K562 (cell line): ENCODE results near the gene PTPRT.

Experiments
- EHMT2 ChIP-seq: fragments of 450-650 bp; IDR thresholded peaks from 2 replicates; pipeline ENCODE4 v1.6.1; 2018; ENCODE audit warnings: antibody characterized with exemption
- ELK1 ChIP-seq: sonication (generic); formaldehyde crosslinking; IDR thresholded peaks from 2 replicates; pipeline ENCODE4 v1.8.1; 2022; ENCODE audit warnings: missing genetic modification reagents
- ESRRA ChIP-seq: fragments of 450-650 bp; IDR thresholded peaks from 2 replicates; pipeline ENCODE4 v1.6.1; 2014; ENCODE audit warnings: low read depth, mild to moderate bottlenecking, moderate library complexity, borderline replicate concordance
- GABPB1 ChIP-seq: sonication (generic); formaldehyde crosslinking; IDR thresholded peaks from 2 replicates; pipeline ENCODE4 v1.8.0; 2022; ENCODE audit warnings: mild to moderate bottlenecking, missing genetic modification reagents
- POLR2AphosphoS5 ChIP-seq: IDR thresholded peaks from 2 replicates; pipeline ENCODE4 v1.6.1; 2011; ENCODE audit warnings: mild to moderate bottlenecking, low read depth, low read length, moderate library complexity; ENCODE audit not compliant: control insufficient read depth, insufficient read depth
- THRB ChIP-seq: fragments of 450-650 bp; formaldehyde crosslinking; conservative IDR thresholded peaks from 2 replicates; pipeline ENCODE4 v1.4.0; 2022; ENCODE audit warnings: mild to moderate bottlenecking, missing genetic modification characterization
- U2AF1 ChIP-seq: fragments of 200-400 bp; formaldehyde crosslinking; optimal IDR thresholded peaks from 2 replicates; pipeline ENCODE3; 2017; ENCODE audit warnings: mild to moderate bottlenecking, low read depth, low read length, moderate library complexity
- ZBTB11 ChIP-seq, 3 experiments: fragments of 200-800 bp in 1 of 3; fragments of 250-450 bp in 1 of 3; fragments of 450-650 bp in 1 of 3; sonication (Bioruptor Pico) in 1 of 3; sonication (Bioruptor generic) in 1 of 3; formaldehyde crosslinking in 1 of 3; IDR thresholded peaks; 2 replicates each; pipeline versions ENCODE4 v1.6.1 to v1.8.0; 2016 to 2022; ENCODE audit warnings: mild to moderate bottlenecking in 2 of 3, missing genetic modification characterization in 2 of 3, missing compliant biosample characterization in 1 of 3, moderate library complexity in 1 of 3
- ZC3H11A ChIP-seq: IDR thresholded peaks from 2 replicates; pipeline ENCODE4 v1.6.1; 2012; ENCODE audit warnings: low read depth, low read length, improper control_type of control experiment
- ZNF184 ChIP-seq: sonication (generic); formaldehyde crosslinking; IDR thresholded peaks from 2 replicates; pipeline ENCODE4 v1.5.0; 2020; ENCODE audit warnings: missing genetic modification reagents

GRCh38 chr20:42432496-42433334 is 757.0 kb downstream of the PTPRT start:
- no peak for TF ChIP-seq ZBTB11 (CRISPR knock-in tag; IDR thresholded peaks at IDR 0.05)
- no peak for TF ChIP-seq THRB (CRISPR knock-in tag)
- no peak for TF ChIP-seq GABPB1
- TF ChIP-seq ELK1 (CRISPR knock-in tag), result no peak
- TF ChIP-seq POLR2AphosphoS5, result no peak
- TF ChIP-seq ESRRA, result no peak
- no peak for TF ChIP-seq ZC3H11A
- TF ChIP-seq ZNF184 (CRISPR knock-in tag), result no peak
- no peak for TF ChIP-seq EHMT2
- TF ChIP-seq U2AF1, result no peak
